HCT116 (cell line): Measurements from ENCODE around the gene NAA11.

Source experiments
- ATF3 ChIP-seq: IDR thresholded peaks from 2 replicates; pipeline ENCODE4 v1.6.1; 2012
- CEBPB ChIP-seq: IDR thresholded peaks from 2 replicates; pipeline ENCODE4 v1.6.1; 2012; ENCODE audit warnings: low read depth
- EZH2 ChIP-seq: fragments of 200-600 bp; sonication (generic); IDR thresholded peaks from 2 replicates; pipeline ENCODE4 v1.6.1; 2017; ENCODE audit warnings: antibody characterized with exemption, mixed run types
- EZH2phosphoT487 ChIP-seq: fragments of 200-600 bp; IDR thresholded peaks from 2 replicates; pipeline ENCODE4 v1.6.1; 2018; ENCODE audit warnings: antibody characterized with exemption, borderline replicate concordance
- POLR2A ChIP-seq: IDR thresholded peaks from 2 replicates; pipeline ENCODE4 v1.7.0; 2011; ENCODE audit warnings: borderline replicate concordance; ENCODE audit not compliant: insufficient read depth, insufficient read length; ENCODE audit errors: extremely low read depth
- POLR2AphosphoS5 ChIP-seq: IDR thresholded peaks from 2 replicates; pipeline ENCODE4 v1.6.1; 2011; ENCODE audit warnings: mild to moderate bottlenecking, low read depth, low read length, moderate library complexity
- RAD21 ChIP-seq: IDR thresholded peaks from 2 replicates; pipeline ENCODE4 v1.6.1; 2012; ENCODE audit warnings: low read depth, mild to moderate bottlenecking
- SIN3A ChIP-seq: IDR thresholded peaks from 2 replicates; pipeline ENCODE4 v1.6.1; 2012; ENCODE audit warnings: low read depth
- YY1 ChIP-seq: IDR thresholded peaks from 2 replicates; pipeline ENCODE4 v1.6.1; 2011; ENCODE audit warnings: low read length, low read depth, moderate library complexity, mild to moderate bottlenecking; ENCODE audit not compliant: insufficient replicate concordance; ENCODE audit errors: extremely low read depth
- ZBTB33 ChIP-seq: IDR thresholded peaks from 2 replicates; pipeline ENCODE4 v1.6.1; 2011; ENCODE audit warnings: mild to moderate bottlenecking, low read length, moderate library complexity; ENCODE audit not compliant: insufficient replicate concordance; ENCODE audit errors: extremely low read depth
- ZFX ChIP-seq: fragments of 450-650 bp; IDR thresholded peaks from 2 replicates; pipeline ENCODE4 v1.6.1; 2017
- TF ChIP-seq, protein P1 (sequence below), 3 experiments: fragments of 200-600 bp in 1 of 3; sonication (generic) in 1 of 3; IDR thresholded peaks in 2 of 3; conservative IDR thresholded peaks in 1 of 3; 2 replicates each; pipeline ENCODE4 v1.5.1; 2012 to 2017; ENCODE audit warnings: low read depth in 2 of 3, low read length in 2 of 3, antibody characterized with exemption in 1 of 3, borderline replicate concordance in 1 of 3, control low read depth in 1 of 3, mild to moderate bottlenecking in 1 of 3, mixed read lengths in 1 of 3, mixed run types in 1 of 3, moderate library complexity in 1 of 3; ENCODE audit not compliant: insufficient read depth in 1 of 3

DNA sequence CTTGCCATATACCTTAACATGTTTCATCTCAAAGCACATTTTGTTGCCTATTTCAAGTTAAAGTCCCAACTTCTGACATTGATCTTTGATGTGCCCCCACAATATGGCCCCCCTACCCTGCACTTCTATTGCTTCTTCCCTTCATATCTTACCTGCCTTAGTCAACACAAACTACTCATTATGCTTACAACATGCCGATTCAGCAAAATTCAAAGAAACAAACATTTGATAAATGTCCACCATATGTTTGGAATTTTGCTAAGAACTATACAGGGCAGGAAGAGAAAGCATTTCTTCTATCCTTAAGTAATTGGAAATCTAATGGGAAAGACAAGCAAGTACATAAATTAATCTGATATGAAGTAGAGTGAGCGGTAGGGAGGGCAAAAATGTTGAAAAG is 25.6 kb downstream of the NAA11 start:
- TF ChIP-seq EZH2 (no peak), POLR2A (no peak), POLR2AphosphoS5 (no peak), SIN3A (no peak), RAD21 (no peak), ZBTB33 (no peak), ZFX (no peak), EZH2phosphoT487 (no peak), ATF3 (no peak), YY1 (no peak), CEBPB (no peak)
- TF ChIP-seq, protein P1, sequence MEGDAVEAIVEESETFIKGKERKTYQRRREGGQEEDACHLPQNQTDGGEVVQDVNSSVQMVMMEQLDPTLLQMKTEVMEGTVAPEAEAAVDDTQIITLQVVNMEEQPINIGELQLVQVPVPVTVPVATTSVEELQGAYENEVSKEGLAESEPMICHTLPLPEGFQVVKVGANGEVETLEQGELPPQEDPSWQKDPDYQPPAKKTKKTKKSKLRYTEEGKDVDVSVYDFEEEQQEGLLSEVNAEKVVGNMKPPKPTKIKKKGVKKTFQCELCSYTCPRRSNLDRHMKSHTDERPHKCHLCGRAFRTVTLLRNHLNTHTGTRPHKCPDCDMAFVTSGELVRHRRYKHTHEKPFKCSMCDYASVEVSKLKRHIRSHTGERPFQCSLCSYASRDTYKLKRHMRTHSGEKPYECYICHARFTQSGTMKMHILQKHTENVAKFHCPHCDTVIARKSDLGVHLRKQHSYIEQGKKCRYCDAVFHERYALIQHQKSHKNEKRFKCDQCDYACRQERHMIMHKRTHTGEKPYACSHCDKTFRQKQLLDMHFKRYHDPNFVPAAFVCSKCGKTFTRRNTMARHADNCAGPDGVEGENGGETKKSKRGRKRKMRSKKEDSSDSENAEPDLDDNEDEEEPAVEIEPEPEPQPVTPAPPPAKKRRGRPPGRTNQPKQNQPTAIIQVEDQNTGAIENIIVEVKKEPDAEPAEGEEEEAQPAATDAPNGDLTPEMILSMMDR (IDR thresholded peaks at IDR 0.05 in 2 of 3, conservative IDR thresholded peaks at IDR 0.05 in 1 of 3; ENCODE audit: borderline replicate concordance in 1 of 3, insufficient read depth in 1 of 3, low read depth in 2 of 3, low read length in 2 of 3), result no peak
